ENCODE measurements around the gene METTL6.
"Not testable (repeated sequence)": the region's sequence is repeated elsewhere in the genome, so short reads cannot be mapped to it uniquely, and the experiment has no call there.

The METTL6 gene

GRCh38 chr3:15467227-15468181 lies 40.2 kb upstream of the METTL6 start:
- H3K4me3 ChIP-seq (replicated peaks; ENCODE audit: low read depth, low read length), result no peak overlapping the region
- no peak for DNase-seq (ENCODE audit: low read depth)
- no peak for TF ChIP-seq CTCF (IDR thresholded peaks at IDR 0.05; ENCODE audit: low read length, missing control alignments)

- TF ChIP-seq CTCF (IDR thresholded peaks at IDR 0.05; ENCODE audit: low read length, missing control alignments), result no peak
- DNase-seq (ENCODE audit: low read depth), result no peak
- no peak overlapping the region for H3K4me3 ChIP-seq (replicated peaks; ENCODE audit: low read depth, low read length)
These were observed 38.7 kb upstream of the METTL6 start for GRCh38 chr3:15465876-15466585.

- no peak for DNase-seq (ENCODE audit: low read depth)
- H3K4me3 ChIP-seq (replicated peaks; ENCODE audit: low read depth, low read length), result no peak overlapping the region
- TF ChIP-seq CTCF (IDR thresholded peaks at IDR 0.05; ENCODE audit: low read length, missing control alignments), result no peak
These were observed 35.1 kb upstream of the METTL6 start for GRCh38 chr3:15462451-15462850.

GRCh38 chr3:15460891-15461531 lies 33.7 kb upstream of the METTL6 start:
- TF ChIP-seq CTCF (IDR thresholded peaks at IDR 0.05; ENCODE audit: low read length, missing control alignments), result no peak
- no peak for DNase-seq (ENCODE audit: low read depth)
- H3K4me3 ChIP-seq (replicated peaks; ENCODE audit: low read depth, low read length), result no peak overlapping the region

GRCh38 chr3:15458212-15458780 lies 31.0 kb upstream of the METTL6 start:
- DNase-seq (ENCODE audit: low read depth), result no peak
- H3K4me3 ChIP-seq (replicated peaks; ENCODE audit: low read depth, low read length), result no peak overlapping the region
- no peak for TF ChIP-seq CTCF (IDR thresholded peaks at IDR 0.05; ENCODE audit: low read length, missing control alignments)

- not testable (repeated sequence) for DNase-seq (ENCODE audit: low read depth); H3K4me3 ChIP-seq (replicated peaks; ENCODE audit: low read depth, low read length)
These were observed 29.6 kb upstream of the METTL6 start for GRCh38 chr3:15456915-15457314.

- no peak for DNase-seq (ENCODE audit: low read depth)
- TF ChIP-seq CTCF (IDR thresholded peaks at IDR 0.05; ENCODE audit: low read length, missing control alignments), result no peak
- H3K4me3 ChIP-seq (replicated peaks; ENCODE audit: low read depth, low read length), result no peak overlapping the region
These were observed 29.0 kb upstream of the METTL6 start for GRCh38 chr3:15456321-15456720.
